HG03066 (cell line): ENCODE data around the gene TOX3.

Experiments used
- ATAC-seq: cut with Tn5 transposase; IDR thresholded peaks from one replicate; pipeline ENCODE4 v1.9.1; 2021; ENCODE audit warnings: low read depth; ENCODE audit not compliant: unreplicated experiment

The TOX3 gene

DNA sequence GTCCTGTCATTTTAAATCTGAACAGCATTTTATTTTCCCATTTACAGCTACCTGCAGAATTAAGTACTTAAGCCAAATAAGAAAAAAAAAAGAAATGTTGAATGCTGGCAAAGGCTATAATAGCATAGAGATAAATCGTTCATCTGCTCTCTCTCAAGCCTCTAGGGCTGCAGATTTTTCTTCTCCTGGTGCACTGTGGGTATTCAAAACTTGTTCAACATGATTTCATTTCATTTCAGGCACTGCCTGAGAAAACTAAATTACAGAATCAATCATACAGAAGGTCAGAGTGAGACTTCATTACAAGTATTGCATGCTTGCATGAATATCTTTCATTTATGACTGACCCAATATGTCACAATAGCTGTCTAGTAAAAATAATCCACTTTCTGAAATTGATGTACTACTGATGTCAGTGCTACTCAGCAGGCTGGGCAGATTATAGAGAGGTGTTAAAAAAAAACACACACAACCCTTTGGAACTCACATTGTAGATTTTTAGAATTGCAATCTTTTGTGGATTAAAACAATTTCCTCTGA is 86.2 kb downstream of the TOX3 start:
- ATAC-seq: no peak

DNA sequence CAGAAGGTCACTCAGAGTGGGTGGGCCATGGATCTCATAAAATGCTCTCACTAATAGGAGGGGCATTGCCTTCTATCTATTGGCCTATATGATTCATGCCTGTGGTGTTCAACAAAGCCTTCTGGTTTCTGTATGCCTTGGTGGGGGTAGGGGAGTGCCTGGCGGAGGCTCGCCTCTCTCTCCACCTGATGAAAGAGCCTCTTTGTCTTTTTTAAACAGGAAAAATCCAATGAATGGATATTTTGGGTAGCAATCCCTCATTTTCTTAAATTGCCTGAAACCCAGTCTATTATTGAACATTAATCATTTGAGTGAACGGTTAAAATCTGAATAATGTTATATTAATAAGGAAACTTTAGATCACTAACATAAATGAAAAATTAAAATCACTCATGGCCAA is 90.6 kb downstream of the TOX3 start:
- no peak for ATAC-seq

DNA sequence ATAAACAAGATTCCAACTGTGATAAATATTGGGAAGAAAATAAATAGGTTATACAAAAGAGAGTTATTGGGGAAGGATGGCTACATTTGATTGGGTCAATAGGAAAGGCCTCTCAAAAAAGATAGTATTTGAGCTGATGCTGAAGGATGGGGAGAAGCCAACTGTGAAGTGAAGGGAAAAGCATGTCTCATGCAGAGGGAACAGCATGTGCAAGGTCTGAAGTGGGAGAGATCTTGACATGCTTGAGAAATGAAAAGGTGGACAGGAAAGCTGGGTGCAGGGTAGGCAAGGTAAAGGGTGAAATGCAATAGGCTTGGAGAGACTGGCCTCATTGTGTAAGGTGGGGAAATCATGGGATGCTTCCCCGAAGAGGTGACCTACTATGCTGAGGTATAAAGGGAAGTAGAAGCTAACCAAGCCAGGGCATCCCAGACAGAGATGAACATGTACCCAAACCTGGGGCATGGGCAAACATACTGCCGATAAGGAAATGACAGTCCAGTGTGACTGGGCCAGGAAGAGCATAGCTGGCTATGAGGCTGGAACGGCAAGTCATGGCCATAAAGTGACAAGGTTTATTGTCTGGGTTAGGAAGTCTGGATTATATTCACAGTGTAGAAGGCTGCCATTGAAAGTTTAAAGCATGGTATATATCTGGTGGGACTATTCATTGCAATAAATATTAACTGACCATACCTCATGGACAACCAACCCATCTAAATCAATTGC is 91.2 kb downstream of the TOX3 start:
- ATAC-seq: no peak

DNA sequence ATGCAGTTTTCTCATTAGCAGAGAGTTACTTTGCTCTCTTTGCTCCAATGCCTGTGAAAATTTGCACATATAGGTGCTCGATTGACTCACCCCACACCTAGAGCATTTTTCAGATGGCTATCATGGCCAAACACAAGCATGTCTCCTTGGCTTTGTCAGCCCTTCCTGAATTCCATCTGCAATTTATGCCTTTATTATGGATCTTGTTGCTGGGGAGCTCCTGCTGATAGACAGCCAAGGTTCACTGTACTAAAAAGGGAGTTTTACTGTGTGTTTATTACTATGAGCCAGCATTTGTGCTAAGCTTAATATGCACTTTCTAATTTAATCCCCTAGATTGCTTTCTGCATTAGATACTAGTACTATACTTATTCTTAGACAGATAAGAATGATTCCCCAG is 93.3 kb downstream of the TOX3 start:
- no peak for ATAC-seq

DNA sequence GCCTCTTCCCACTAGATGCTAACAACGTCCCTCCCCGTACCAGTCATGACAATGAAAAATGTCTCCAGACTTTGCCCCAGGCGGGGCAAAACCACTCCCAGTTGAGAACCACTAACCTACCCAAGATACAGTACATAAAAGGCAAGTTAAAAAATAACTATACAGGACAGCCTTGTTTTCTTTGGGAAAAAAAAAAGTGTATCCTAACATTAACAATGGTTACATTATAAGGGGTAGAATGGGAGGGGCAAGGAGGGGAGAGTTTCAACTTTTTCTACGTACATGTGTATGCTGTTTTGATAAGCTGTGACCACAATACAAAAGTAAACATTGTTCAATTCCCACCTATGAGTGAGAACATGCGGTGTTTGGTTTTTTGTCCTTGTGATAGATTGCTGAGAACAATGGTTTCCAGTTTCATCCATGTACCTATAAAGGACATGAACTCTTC is 94.9 kb downstream of the TOX3 start:
- ATAC-seq: no peak

DNA sequence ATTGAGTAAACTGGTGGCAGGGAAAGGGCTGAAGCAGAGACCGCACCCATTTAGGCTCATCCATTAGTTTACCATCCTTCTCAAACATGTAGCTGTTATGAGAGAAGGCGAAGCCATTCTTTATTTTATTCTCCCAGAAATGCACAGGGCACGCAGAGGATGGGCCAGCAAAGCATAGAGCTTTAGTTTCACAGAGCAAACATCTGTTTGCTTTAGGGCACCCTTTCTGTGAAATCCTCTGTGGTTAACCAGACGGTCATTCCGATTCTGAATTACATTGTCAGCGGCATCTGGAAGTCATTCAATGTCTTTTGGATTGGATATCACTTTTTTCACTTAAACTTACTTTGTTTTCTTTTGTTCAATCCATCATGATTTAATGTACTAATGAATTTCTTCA is 96.0 kb downstream of the TOX3 start:
- no peak for ATAC-seq

DNA sequence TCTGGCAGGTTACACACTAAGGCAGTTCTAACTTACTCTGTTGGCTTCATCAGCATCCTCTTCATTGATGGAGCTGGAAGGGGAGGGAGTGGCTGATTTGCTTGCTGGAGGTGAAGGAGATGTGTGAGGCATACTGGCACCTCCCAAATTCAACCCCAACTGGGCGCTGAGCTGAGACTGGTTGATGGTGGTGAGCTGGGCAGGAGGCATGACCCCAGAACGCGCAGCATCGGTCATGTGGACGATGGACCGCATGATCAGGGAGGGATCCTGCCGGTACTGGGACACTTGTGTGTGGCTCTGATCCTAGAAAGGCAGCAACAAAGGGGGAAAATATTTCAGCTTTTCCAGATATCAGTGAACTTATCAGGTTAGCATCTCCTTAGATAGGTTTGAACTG is 96.7 kb downstream of the TOX3 start:
- no peak for ATAC-seq

DNA sequence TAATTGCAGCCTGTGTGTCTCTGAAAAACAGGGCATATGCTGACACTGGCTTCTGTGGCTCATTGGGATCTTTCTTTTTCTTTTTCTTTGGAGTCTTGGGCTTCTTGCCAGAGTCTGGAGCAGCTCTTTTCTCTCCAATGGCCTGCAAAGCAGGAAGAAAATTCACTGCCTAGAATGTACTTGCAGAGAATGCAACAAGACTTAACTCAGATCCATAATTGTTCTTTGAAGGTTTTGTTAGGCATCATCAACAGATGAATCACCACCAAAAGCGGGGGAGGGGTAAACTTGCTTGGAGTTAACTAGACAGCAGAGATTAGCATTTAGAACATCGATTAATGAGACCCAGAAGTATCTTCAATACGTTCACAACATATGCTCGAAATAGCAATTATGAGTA is 100.9 kb downstream of the TOX3 start:
- no peak for ATAC-seq

DNA sequence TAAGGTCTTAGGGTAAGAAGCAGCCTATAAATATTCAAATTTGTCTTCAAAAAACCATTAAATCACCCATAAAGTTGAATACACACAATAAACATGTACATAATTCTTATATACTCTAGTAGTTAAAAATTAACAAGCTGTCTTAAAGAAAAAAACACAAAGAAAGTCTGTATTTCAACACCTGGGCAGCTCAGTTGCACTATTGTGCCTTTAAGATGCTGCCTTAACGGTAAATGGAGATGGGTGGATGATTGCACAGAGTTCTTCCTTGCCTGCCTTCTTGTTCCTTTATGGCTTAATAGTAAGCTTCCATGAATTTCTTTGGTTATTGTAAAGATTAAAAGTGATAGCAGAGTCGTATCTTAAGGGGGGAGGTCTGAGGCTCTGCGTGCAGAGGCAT is 105.1 kb downstream of the TOX3 start:
- ATAC-seq: no peak

DNA sequence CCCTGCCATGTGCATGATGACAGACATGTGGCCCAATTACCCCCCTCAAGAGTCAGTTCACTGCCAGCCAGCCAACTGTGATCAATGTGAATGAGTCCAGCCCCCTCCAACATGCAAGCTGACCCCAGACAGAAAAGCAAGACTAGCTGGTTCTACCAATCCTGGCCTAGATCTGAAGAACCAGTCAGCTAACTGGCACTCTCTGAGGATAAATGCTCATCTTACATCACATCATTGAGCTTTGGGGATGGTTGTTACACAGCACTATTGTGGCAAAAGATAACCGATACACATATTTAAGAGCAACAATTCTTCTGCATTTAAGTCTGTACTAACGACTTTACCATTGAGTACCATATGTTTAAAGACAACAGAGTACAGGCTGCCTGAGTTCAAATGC is 106.7 kb downstream of the TOX3 start:
- no peak for ATAC-seq

DNA sequence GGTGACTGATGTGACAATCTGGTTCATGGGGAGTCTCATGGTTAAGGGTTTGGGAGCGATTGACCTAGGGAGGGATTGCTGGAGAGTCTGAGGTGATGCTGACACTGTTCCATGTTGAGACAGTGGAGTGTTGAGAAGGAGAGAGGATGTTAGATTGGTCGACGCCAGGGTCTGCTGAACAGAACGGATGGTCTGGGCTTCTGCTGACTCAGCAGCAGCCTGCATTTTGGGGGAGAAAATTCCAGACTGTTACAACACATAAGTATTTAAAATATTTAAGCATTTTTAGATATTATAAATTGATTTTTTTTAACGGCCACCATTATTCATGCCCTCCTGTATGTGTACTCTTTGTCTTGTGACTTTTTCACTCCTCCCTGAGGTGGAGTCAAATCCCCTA is 107.2 kb downstream of the TOX3 start:
- no peak for ATAC-seq

DNA sequence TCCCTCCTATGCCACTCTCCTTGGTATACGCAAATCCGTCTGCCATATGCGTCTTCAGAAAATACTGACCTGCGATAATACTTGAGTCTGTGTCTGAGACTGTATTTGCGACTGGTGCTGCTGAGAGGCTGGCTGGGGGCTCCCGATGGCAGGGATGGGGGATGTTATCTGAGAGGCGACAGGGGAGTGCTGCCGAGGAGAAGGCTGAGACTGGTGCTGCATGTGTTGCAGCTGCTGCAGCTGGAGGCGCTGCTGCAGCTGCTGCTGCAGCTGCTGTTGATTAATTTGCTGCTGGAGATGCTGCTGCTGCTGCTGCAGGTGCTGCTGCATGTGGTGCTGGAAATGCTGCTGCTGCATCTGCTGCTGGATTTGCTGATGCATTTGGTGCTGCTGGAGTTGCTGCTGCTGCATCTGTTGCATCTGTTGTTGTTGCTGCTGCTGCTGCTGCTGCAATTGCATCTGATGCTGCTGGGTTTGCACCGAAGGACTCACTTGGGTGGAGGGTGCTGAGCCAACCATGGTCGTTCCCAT is 107.7 kb downstream of the TOX3 start:
- no peak for ATAC-seq

DNA sequence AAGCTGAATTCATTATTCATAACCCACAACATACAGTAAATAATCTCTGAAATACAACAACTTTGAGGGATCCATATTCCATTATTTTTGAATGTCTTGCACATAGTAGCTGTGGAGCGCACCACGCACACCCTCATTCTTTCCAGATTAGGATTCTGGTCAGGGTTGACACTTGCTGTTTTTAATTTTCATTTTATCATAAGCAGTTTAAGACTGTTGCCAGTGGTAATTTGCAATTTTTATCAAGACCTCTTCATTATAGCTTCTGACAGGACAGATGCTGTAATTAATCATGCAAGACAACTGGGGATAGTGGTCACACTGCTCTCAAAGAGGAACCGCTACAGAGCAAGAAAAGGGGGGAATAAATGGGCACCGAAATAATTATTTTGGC is 109.7 kb downstream of the TOX3 start:
- ATAC-seq: no peak

DNA sequence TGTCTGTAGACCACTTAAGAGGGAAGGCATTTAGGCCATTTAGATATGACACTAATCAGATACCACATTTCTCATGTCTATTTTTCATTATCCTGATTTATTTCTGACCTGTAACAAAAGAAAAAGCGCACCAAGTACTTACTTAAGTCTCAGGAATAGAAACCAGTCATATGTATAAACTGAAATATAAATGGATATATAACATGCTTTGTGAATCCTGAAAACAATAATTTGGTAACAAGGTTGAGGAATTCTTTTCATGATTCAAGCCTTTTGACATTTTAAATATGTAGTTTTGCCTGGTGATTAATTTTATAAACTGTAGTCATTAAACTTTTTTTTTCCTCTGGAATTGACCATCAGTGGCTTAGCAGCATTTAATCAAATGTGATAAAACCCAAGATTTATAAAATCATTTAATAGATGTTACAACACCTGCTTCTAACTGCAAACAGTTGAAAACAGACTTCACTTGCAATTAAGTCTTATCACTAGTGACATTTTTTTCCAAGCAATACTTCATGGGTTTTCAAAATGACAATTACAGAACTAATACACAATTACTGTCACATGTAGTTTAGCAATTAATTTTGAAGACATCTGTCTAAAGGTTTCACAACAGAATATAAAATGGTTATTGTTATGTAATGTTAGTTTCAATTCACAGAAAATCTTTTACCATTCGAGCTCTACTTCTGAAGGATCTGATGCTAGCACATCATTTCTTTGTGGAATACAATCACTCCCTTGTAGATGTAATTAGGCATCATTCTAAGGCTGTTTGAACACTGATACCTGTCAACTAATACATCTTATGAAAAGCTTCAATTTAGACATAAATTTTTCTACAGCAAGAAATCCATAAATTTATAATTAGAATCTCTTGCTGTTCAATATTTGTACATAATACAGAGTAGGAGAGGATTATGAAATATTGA is 110.3 kb downstream of the TOX3 start:
- ATAC-seq: no peak

DNA sequence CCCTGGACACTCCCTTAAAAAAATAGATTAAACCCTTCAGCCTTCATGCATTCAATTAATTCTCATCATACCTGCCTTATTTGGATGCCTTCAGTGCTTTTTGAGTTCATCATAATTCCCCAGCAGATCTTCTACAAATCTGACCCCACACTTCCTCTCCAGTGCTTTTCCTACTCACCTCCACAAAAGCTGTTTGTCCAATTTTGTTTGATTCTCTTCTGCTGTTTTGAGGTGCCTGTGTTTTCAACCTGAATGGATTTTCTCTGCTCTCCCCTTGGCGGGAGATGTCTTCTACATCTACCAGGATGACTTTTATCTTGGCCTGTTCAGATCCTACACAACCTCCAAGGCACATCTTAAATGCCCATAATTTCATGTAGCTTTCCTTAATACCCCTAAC is 112.7 kb downstream of the TOX3 start:
- ATAC-seq: no peak

DNA sequence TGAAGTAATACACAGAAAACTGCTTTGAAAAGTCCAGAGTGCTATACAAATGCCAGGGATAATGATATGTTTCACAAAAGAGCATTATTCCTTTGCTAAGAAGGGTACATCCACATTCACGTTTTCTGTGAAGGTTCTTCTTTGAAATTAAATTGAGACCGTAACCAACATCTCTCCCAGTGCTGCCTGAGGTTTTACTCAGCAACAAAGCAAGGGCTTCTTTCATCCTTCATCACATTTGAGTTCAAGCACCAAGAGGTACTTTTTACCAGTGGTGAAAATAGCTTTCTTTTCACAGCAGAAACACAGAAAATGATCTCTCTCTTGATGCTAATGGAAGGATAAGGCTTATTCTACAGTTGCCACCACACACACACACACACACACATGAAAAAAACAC is 113.3 kb downstream of the TOX3 start:
- ATAC-seq: no peak

DNA sequence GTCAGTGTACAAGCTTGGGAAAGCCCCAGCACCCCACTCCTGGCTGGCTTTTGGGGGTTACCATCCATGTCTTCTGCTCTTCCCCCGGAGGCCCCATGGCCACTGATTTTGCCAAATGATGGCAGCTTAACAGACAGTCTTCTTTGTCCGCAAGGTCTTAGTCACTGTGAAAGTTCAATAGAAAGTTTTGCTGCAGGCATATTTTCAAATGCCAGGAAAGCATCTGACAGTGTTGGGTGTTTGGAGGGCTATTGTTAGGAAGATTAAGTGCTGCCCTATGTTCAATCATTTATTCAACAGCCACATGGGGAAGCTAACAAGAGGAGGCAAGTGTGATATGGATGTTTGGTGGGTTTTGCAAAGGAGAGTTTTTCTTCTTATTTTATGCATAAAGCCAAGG is 122.4 kb downstream of the TOX3 start:
- ATAC-seq: no peak

DNA sequence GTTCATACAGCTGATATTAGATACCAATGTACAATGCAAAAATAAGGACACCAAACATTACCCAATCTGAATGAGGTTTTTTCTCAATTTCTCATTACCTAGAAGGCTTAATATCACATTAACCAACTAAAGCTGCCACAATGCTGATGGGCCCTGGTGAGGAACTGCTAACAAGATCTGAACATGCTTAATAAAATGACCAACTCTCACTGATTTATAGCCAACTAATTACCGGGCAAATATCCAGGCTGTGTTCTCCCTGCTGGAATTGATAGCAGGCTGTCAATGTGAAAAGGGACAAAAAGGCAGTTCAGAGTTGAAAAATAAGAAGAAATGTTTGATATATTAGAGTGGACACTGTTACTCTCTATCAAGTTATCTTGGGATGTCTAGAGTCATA is 124.6 kb downstream of the TOX3 start:
- no peak for ATAC-seq

DNA sequence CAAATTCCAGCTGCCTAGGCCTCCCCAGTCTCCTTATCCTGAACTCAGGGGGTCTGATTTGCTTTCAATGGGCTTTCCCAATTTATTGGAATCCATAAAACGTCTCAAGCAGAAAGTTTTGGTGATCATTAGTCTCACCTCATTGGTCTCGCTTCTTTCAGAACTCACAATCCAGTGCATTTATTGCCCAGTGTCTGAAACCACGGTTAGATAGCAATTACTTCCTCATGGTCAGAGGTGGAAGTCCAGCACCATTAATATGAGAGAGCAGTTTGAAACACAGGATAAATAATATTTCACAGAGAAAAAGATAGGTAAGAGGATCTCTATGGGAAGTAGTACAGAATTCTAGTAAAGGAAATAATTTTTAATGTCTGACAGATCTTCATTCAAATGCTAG is 128.7 kb downstream of the TOX3 start:
- no peak for ATAC-seq

DNA sequence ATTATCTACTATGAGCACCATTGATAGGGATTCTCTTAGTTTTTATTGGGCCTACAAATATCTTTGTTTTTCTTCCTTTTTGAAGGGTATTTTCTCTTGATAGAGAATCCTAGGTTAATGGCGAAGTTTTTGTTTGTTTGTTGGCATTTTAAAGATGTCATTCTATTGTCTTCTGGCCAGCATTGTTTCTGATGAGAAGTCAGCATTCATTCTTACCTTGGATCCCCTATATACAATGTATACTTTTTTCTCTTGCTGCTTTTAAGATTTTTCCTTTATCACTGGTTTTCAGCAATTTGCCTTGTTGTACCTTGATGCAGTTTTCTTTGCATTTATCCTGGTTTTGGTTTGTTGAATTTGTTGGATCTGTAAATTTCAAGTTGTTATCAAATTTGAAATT is 130.1 kb downstream of the TOX3 start:
- ATAC-seq: no peak

DNA sequence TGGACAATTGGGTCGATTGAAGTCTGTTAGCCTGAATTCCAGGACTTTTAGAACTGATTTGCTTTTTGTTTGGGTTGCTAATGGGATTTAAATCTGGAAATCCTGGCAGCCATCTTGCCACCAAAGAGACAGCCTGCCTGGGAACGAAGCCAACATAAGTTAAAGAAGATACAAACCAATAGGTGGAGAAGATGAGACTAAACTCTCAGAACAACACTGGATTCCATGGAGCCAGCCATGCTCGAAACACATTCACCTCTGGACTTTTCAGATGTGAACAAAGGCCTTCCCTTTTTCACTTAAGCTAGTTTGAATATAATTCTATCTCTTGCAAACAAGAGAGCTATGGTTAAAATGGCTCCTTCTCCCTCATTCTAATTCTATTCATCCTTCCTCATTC is 135.9 kb downstream of the TOX3 start:
- no peak for ATAC-seq
